Fibroblast of the aortic adventitia (primary cell): Measurements from ENCODE around the gene EIF4H. TPM values are rescaled to one million over a fixed set of nuclear protein-coding genes. Genes with fewer than 3 reads are reported as not detected.
A peak's percentile ranks its signal among the peaks of the same experiment; 100 is the strongest.
"Not testable (repeated sequence)": the region's sequence is repeated elsewhere in the genome, so short reads cannot be mapped to it uniquely, and the experiment has no call there.

Source experiments
- DNase-seq: peaks from one replicate; pipeline ENCODE4 v3.0.0-alpha.2; 2010; ENCODE audit warnings: low read depth
- H3K4me3 ChIP-seq: 2 replicates; pipeline ENCODE4 v1.5.1; 2011; ENCODE audit warnings: low read depth, mild to moderate bottlenecking, control low read depth, low read length, moderate library complexity
- CTCF ChIP-seq: IDR thresholded peaks from 2 replicates; pipeline ENCODE4 v1.5.1; 2011; ENCODE audit warnings: mild to moderate bottlenecking, low read length, control low read depth, inconsistent platforms; ENCODE audit not compliant: insufficient read depth
- total RNA-seq: library from RNA; depleted of rRNA; stranded (reverse); fragments of >200 nt; gene quantifications from 2 replicates; pipeline ENCODE4 v1.2.3, GENCODE V29; 2012; ENCODE audit warnings: low replicate concordance

Gene EIF4H
- total RNA-seq, 1 donor: 225 TPM

GRCh38 chr7:74187915-74188675 is 13.9 kb downstream of the EIF4H start:
- no peak for TF ChIP-seq CTCF
- peak; percentile 71 for DNase-seq
- H3K4me3 ChIP-seq: no peak overlapping the region

- no peak for TF ChIP-seq CTCF
- H3K4me3 ChIP-seq: no peak overlapping the region
These were observed 16.1 kb downstream of the EIF4H start for GRCh38 chr7:74190259-74190658.

GRCh38 chr7:74191231-74191630 is 17.1 kb downstream of the EIF4H start:
- DNase-seq: no peak
- no peak overlapping the region for H3K4me3 ChIP-seq
- no peak for TF ChIP-seq CTCF

More at GRCh38 chr7:74190259-74190658, 16.1 kb downstream of the EIF4H start:
- DNase-seq: no peak

GRCh38 chr7:74193054-74193453 is 18.9 kb downstream of the EIF4H start:
- no peak for DNase-seq
- H3K4me3 ChIP-seq: no peak overlapping the region
- no peak for TF ChIP-seq CTCF

GRCh38 chr7:74193913-74194312 is 19.8 kb downstream of the EIF4H start:
- no peak overlapping the region for H3K4me3 ChIP-seq
- DNase-seq: no peak
- no peak for TF ChIP-seq CTCF

GRCh38 chr7:74194686-74195085 is 20.5 kb downstream of the EIF4H start:
- DNase-seq: no peak
- no peak for TF ChIP-seq CTCF
- H3K4me3 ChIP-seq: no peak overlapping the region

GRCh38 chr7:74195139-74195860 is 21.1 kb downstream of the EIF4H start:
- DNase-seq, H3K4me3 ChIP-seq: not testable (repeated sequence)

GRCh38 chr7:74195968-74196654 is 22.0 kb downstream of the EIF4H start:
- DNase-seq: not testable (repeated sequence)

More at GRCh38 chr7:74195968-74196654, 22.0 kb downstream of the EIF4H start:
- H3K4me3 ChIP-seq: not testable (repeated sequence)
